Sigmoid colon (tissue), 4 donors: Measurements from ENCODE around the gene GALR3.

Experiments
- POLR2AphosphoS5 ChIP-seq, 4 donors: sonication (generic); formaldehyde crosslinking; IDR thresholded peaks; one replicate each; pipeline ENCODE4 v1.6.1; 2017; ENCODE audit warnings: antibody characterized with exemption in 4 of 4
- TF ChIP-seq, protein P1 (sequence below), 4 experiments: fragments of 450-650 bp in 3 of 4; fragments of 200-600 bp in 1 of 4; IDR thresholded peaks; one replicate each; pipeline ENCODE4 v1.5.1; 2016 to 2019; ENCODE audit warnings: antibody characterized with exemption in 4 of 4, mild to moderate bottlenecking in 3 of 4, moderate library complexity in 2 of 4

DNA sequence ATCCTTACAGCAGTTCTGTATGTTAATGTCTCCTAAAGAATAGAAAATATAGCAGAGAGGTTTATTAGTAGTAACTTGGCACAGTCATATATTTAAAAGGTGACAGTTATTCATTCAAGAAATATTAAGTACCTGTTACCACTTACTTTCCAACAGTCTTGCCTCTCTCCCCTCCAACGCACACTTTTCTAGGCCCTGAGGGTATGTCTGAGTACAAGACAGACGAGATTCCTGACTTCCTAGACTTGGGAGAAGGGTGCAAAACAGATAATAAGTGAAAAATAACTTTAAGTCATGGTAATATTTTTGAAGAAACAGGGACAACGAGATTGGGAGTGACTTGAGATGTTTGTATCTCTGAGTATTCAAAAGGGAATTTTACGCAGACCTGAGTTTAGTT is 27.6 kb downstream of the GALR3 start:
- TF ChIP-seq, protein P1, sequence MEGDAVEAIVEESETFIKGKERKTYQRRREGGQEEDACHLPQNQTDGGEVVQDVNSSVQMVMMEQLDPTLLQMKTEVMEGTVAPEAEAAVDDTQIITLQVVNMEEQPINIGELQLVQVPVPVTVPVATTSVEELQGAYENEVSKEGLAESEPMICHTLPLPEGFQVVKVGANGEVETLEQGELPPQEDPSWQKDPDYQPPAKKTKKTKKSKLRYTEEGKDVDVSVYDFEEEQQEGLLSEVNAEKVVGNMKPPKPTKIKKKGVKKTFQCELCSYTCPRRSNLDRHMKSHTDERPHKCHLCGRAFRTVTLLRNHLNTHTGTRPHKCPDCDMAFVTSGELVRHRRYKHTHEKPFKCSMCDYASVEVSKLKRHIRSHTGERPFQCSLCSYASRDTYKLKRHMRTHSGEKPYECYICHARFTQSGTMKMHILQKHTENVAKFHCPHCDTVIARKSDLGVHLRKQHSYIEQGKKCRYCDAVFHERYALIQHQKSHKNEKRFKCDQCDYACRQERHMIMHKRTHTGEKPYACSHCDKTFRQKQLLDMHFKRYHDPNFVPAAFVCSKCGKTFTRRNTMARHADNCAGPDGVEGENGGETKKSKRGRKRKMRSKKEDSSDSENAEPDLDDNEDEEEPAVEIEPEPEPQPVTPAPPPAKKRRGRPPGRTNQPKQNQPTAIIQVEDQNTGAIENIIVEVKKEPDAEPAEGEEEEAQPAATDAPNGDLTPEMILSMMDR (IDR thresholded peaks at IDR 0.05): no peak
- TF ChIP-seq POLR2AphosphoS5 (IDR thresholded peaks at IDR 0.05): no peak
